GM19025 (cell line): ENCODE measurements around the gene GOSR1.
"Not testable (repeated sequence)": the region's sequence is repeated elsewhere in the genome, so short reads cannot be mapped to it uniquely, and the experiment has no call there.

Source experiments
- ATAC-seq: cut with Tn5 transposase; IDR thresholded peaks from one replicate; pipeline ENCODE4 v1.9.1; 2021; ENCODE audit warnings: mild to moderate bottlenecking, low read depth, moderate library complexity; ENCODE audit not compliant: unreplicated experiment

Gene GOSR1

GRCh38 chr17:30503558-30503957, 26.4 kb downstream of the GOSR1 start:
- no peak for ATAC-seq

- no peak for ATAC-seq
Observed at GRCh38 chr17:30505868-30506417, 28.7 kb downstream of the GOSR1 start.

GRCh38 chr17:30506481-30506880, 29.3 kb downstream of the GOSR1 start:
- no peak for ATAC-seq

- no peak for ATAC-seq
Observed at GRCh38 chr17:30513346-30513745, 36.1 kb downstream of the GOSR1 start.

- ATAC-seq, result no peak
Observed at GRCh38 chr17:30514895-30515596, 37.8 kb downstream of the GOSR1 start.

- no peak for ATAC-seq
Observed at GRCh38 chr17:30517786-30518185, 40.6 kb downstream of the GOSR1 start.

- ATAC-seq, result no peak
Observed at GRCh38 chr17:30519166-30519565, 42.0 kb downstream of the GOSR1 start.

- no peak for ATAC-seq
Observed at GRCh38 chr17:30519707-30520106, 42.5 kb downstream of the GOSR1 start.

GRCh38 chr17:30520436-30520835, 43.2 kb downstream of the GOSR1 start:
- ATAC-seq, result no peak

- ATAC-seq, result no peak
Observed at GRCh38 chr17:30520882-30521281, 43.7 kb downstream of the GOSR1 start.

- ATAC-seq, result no peak
Observed at GRCh38 chr17:30521766-30522165, 44.6 kb downstream of the GOSR1 start.

- ATAC-seq, result not testable (repeated sequence)
Observed at GRCh38 chr17:30523236-30523635, 46.0 kb downstream of the GOSR1 start.

- ATAC-seq, result no peak
Observed at GRCh38 chr17:30524847-30525246, 47.6 kb downstream of the GOSR1 start.

- no peak for ATAC-seq
Observed at GRCh38 chr17:30526401-30526800, 49.2 kb downstream of the GOSR1 start.

- ATAC-seq, result not testable (repeated sequence)
Observed at GRCh38 chr17:30528701-30529100, 51.5 kb downstream of the GOSR1 start.

GRCh38 chr17:30530346-30531025, 53.3 kb downstream of the GOSR1 start:
- no peak for ATAC-seq

GRCh38 chr17:30532871-30533270, 55.7 kb downstream of the GOSR1 start:
- no peak for ATAC-seq

- ATAC-seq, result no peak
Observed at GRCh38 chr17:30534298-30534697, 57.1 kb downstream of the GOSR1 start.

GRCh38 chr17:30534938-30535921, 58.0 kb downstream of the GOSR1 start:
- ATAC-seq, result no peak

GRCh38 chr17:30536846-30537245, 59.6 kb downstream of the GOSR1 start:
- ATAC-seq, result not testable (repeated sequence)

GRCh38 chr17:30537667-30538066, 60.5 kb downstream of the GOSR1 start:
- not testable (repeated sequence) for ATAC-seq
